Left lung (tissue), 10 donors: ENCODE results near the gene KIF6. TPM values are rescaled to one million over a fixed set of nuclear protein-coding genes. Genes with fewer than 3 reads are reported as not detected.

Experiments
- ATAC-seq: fragments of 200-7000 bp; cut with Tn5 transposase; one replicate; pipeline ENCODE4 v1.9.1; 2020; ENCODE audit warnings: moderate library complexity
- DNase-seq, 4 donors: peaks; one replicate each; pipeline ENCODE4 v3.0.0-alpha.2; 2013 to 2020
- H3K27ac ChIP-seq, 2 donors: fragments of 200-600 bp; sonication (generic) in 1 of 2; one replicate each; pipeline versions ENCODE4 v1.5.0 to v1.8.0; 2020 to 2021
- H3K27me3 ChIP-seq, 2 donors: fragments of 200-600 bp; sonication (generic) in 1 of 2; one replicate each; pipeline versions ENCODE4 v1.5.0 to v1.8.0; 2020 to 2021
- H3K36me3 ChIP-seq, 2 donors: fragments of 200-600 bp; sonication (generic) in 1 of 2; one replicate each; pipeline versions ENCODE4 v1.5.0 to v1.8.0; 2020 to 2021
- H3K4me1 ChIP-seq, 2 donors: fragments of 200-600 bp; one replicate each; pipeline ENCODE4 v1.8.0; 2021
- H3K4me3 ChIP-seq, 2 donors: fragments of 200-600 bp; sonication (generic) in 1 of 2; one replicate each; pipeline versions ENCODE4 v1.5.0 to v1.8.0; 2020 to 2021; ENCODE audit warnings: mild to moderate bottlenecking in 1 of 2
- H3K9me3 ChIP-seq, 2 donors: fragments of 200-600 bp; sonication (generic) in 1 of 2; one replicate each; pipeline versions ENCODE4 v1.5.0 to v1.8.0; 2020 to 2021
- CTCF ChIP-seq, 2 donors: fragments of 200-600 bp; sonication (generic) in 1 of 2; IDR thresholded peaks; one replicate each; pipeline versions ENCODE4 v1.5.0 to v1.8.0; 2021; ENCODE audit warnings: antibody characterized with exemption in 2 of 2
- intact Hi-C, 2 donors: fragments of 100-400 bp; cut with DNase I; formaldehyde crosslinking; loops; one replicate each; pipeline versions ENCODE4 v1.11.2 to v1.14.2; 2022
- polyA plus RNA-seq, 6 donors: library from polyadenylated mRNA; unstranded; fragments of 120-200 nt; gene quantifications; one replicate each; pipeline ENCODE4 v1.2.1, GENCODE V29; 2013; ENCODE audit not compliant: insufficient read length in 6 of 6
- total RNA-seq, 2 donors: library from RNA; stranded (reverse); fragmentation: NEBNext Ultra II Directional; extraction: Animal tissue kit (Norgen Biotek cat#: 25700); gene quantifications; one replicate each; pipeline ENCODE4 v1.2.1, GENCODE V29; 2021
- donor health status: DM: no; HTN: yes; CAD: no.
- donor health status: DM: no; HTN: no; CAD: no.

The KIF6 gene
- total and polyA plus RNA-seq, 8 donors, result 0.93 to 4.4 (median 2.8) TPM

- no peak overlapping the region for H3K27ac ChIP-seq
- TF ChIP-seq CTCF (IDR thresholded peaks at IDR 0.05), result no peak
- H3K36me3 ChIP-seq, result no peaks in the 10 kb centered on the region
- ATAC-seq (no peak), DNase-seq (no peak)
- no peaks in the 10 kb centered on the region for H3K27me3 ChIP-seq
- intact Hi-C loops, result no loop called here
- no peaks in the 10 kb centered on the region for H3K4me1 ChIP-seq
- H3K4me3 ChIP-seq, result no peak overlapping the region
- H3K9me3 ChIP-seq, result no peaks in the 10 kb centered on the region
Measured at GRCh38 chr6:39696986-39697788, 28.0 kb downstream of the KIF6 start.

- intact Hi-C loops, result no loop called here
- H3K36me3 ChIP-seq, result no peaks in the 10 kb centered on the region
- H3K4me3 ChIP-seq, result no peak overlapping the region
- no peaks in the 10 kb centered on the region for H3K9me3 ChIP-seq
- H3K27ac ChIP-seq, result no peak overlapping the region
- DNase-seq, result no peak
- ATAC-seq, result no peak
- no peaks in the 10 kb centered on the region for H3K27me3 ChIP-seq
- no peak for TF ChIP-seq CTCF (IDR thresholded peaks at IDR 0.05)
- H3K4me1 ChIP-seq, result no peaks in the 10 kb centered on the region
Measured at GRCh38 chr6:39695447-39695846, 29.8 kb downstream of the KIF6 start.

- TF ChIP-seq CTCF (IDR thresholded peaks at IDR 0.05), result no peak
- DNase-seq, result no peak
- Histone ChIP-seq H3K27ac (no peak overlapping the region), H3K36me3 (no peaks in the 10 kb centered on the region), H3K9me3 (no peaks in the 10 kb centered on the region), H3K4me3 (no peak overlapping the region), H3K27me3 (no peaks in the 10 kb centered on the region), H3K4me1 (no peaks in the 10 kb centered on the region)
- intact Hi-C loops, result no loop called here
- ATAC-seq, result no peak
Measured at GRCh38 chr6:39693206-39693605, 32.0 kb downstream of the KIF6 start.

- H3K4me1 ChIP-seq, result no peaks in the 10 kb centered on the region
- no peak for TF ChIP-seq CTCF (IDR thresholded peaks at IDR 0.05)
- intact Hi-C loops, result no loop called here
- H3K27me3 ChIP-seq, result no peaks in the 10 kb centered on the region
- H3K36me3 ChIP-seq, result no peaks in the 10 kb centered on the region
- no peaks in the 10 kb centered on the region for H3K9me3 ChIP-seq
- ATAC-seq, result no peak
- H3K27ac ChIP-seq, result no peak overlapping the region
- no peak overlapping the region for H3K4me3 ChIP-seq
- no peak for DNase-seq
Measured at GRCh38 chr6:39688494-39688893, 36.7 kb downstream of the KIF6 start.

GRCh38 chr6:39686976-39687375 lies 38.2 kb downstream of the KIF6 start:
- no peak for ATAC-seq
- TF ChIP-seq CTCF (IDR thresholded peaks at IDR 0.05), result no peak
- no peaks in the 10 kb centered on the region for H3K27me3 ChIP-seq

More at GRCh38 chr6:39686976-39687375, 38.2 kb downstream of the KIF6 start:
- H3K9me3 ChIP-seq, result no peaks in the 10 kb centered on the region
- H3K4me3 ChIP-seq, result no peak overlapping the region
- no peak for DNase-seq
- H3K4me1 ChIP-seq, result no peaks in the 10 kb centered on the region
- no peak overlapping the region for H3K27ac ChIP-seq
- no peaks in the 10 kb centered on the region for H3K36me3 ChIP-seq
- intact Hi-C loops, result no loop called here
